HEK293 (cell line): Measurements from ENCODE around the gene POLR3A.
A peak's percentile ranks its signal among the peaks of the same experiment; 100 is the strongest.

Source experiments
- CTCF ChIA-PET: fragments of 350-600 bp; formaldehyde crosslinking; extraction: SDS; loops from one replicate; lab custom pipeline; 2021; ENCODE audit warnings: antibody characterized with exemption; lab: Yijun Ruan, JAX
- POLR2A ChIA-PET: fragments of 300-600 bp; formaldehyde crosslinking; extraction: SDS; loops from one replicate; lab custom pipeline; 2020; ENCODE audit warnings: antibody characterized with exemption, inconsistent platforms; lab: Yijun Ruan, JAX
- H3K27ac ChIP-seq: fragments of 200-500 bp; sonication (Bioruptor generic); 2 replicates; pipeline ENCODE4 v1.5.1; 2014; ENCODE audit warnings: low read depth, low read length, control low read depth, inconsistent platforms; ENCODE audit errors: extremely low read depth
- H3K36me3 ChIP-seq, 2 experiments: fragments of 200-500 bp in 1 of 2; sonication (Bioruptor generic) in 1 of 2; 1 replicate in 1 of 2; 2 replicates in 1 of 2; pipeline ENCODE4 v1.5.1; 2014 to 2017; ENCODE audit warnings: inconsistent platforms in 2 of 2, low read length in 2 of 2; ENCODE audit not compliant: control insufficient read depth in 2 of 2, insufficient read depth in 1 of 2
- H3K4me1 ChIP-seq: fragments of 200-500 bp; sonication (Bioruptor generic); 2 replicates; pipeline ENCODE4 v1.5.1; 2014; ENCODE audit warnings: mild to moderate bottlenecking, low read length, inconsistent platforms; ENCODE audit not compliant: control insufficient read depth, insufficient read depth
- H3K4me3 ChIP-seq: 2 replicates; pipeline ENCODE4 v1.5.1; 2011; ENCODE audit warnings: low read depth, mild to moderate bottlenecking, control low read depth, low read length, moderate library complexity
- H3K9me3 ChIP-seq: fragments of 200-500 bp; sonication (Bioruptor generic); 2 replicates; pipeline ENCODE4 v1.5.1; 2014; ENCODE audit warnings: low read depth, low read length, inconsistent platforms; ENCODE audit not compliant: control insufficient read depth, insufficient read depth
- EGR2 ChIP-seq: fragments of 450-650 bp; formaldehyde crosslinking; IDR thresholded peaks from 2 replicates; pipeline ENCODE4 v1.5.1; 2016; ENCODE audit warnings: low read depth, missing biosample characterization, missing genetic modification characterization
- GLI4 ChIP-seq: fragments of 450-650 bp; formaldehyde crosslinking; IDR thresholded peaks from 2 replicates; pipeline ENCODE4 v1.5.1; 2016; ENCODE audit warnings: missing biosample characterization, missing genetic modification characterization
- HOXA7 ChIP-seq: sonication (generic); formaldehyde crosslinking; IDR thresholded peaks from 2 replicates; pipeline ENCODE4 v1.8.1; 2022; ENCODE audit warnings: missing genetic modification reagents, borderline replicate concordance
- PRDM10 ChIP-seq: fragments of 450-650 bp; formaldehyde crosslinking; IDR thresholded peaks from 2 replicates; pipeline ENCODE4 v1.5.1; 2016; ENCODE audit warnings: missing biosample characterization, missing genetic modification characterization
- RBAK ChIP-seq: fragments of 450-650 bp; formaldehyde crosslinking; IDR thresholded peaks from 2 replicates; pipeline ENCODE4 v1.5.1; 2016; ENCODE audit warnings: missing biosample characterization, missing genetic modification characterization
- SCRT2 ChIP-seq: fragments of 450-650 bp; formaldehyde crosslinking; IDR thresholded peaks from 2 replicates; pipeline ENCODE4 v1.5.1; 2016; ENCODE audit warnings: missing biosample characterization, missing genetic modification characterization
- ZBTB20 ChIP-seq: fragments of 450-650 bp; formaldehyde crosslinking; IDR thresholded peaks from 2 replicates; pipeline ENCODE4 v1.5.1; 2016; ENCODE audit warnings: missing biosample characterization, missing genetic modification characterization
- ZFHX2 ChIP-seq: fragments of 450-650 bp; formaldehyde crosslinking; conservative IDR thresholded peaks from 2 replicates; pipeline ENCODE4 v1.5.1; 2016; ENCODE audit warnings: missing biosample characterization, missing genetic modification characterization
- ZFP3 ChIP-seq: fragments of 450-650 bp; formaldehyde crosslinking; IDR thresholded peaks from 2 replicates; pipeline ENCODE4 v1.5.1; 2016; ENCODE audit warnings: low read depth, missing biosample characterization, missing genetic modification characterization
- ZFP41 ChIP-seq: fragments of 450-650 bp; formaldehyde crosslinking; IDR thresholded peaks from 2 replicates; pipeline ENCODE4 v1.5.1; 2016; ENCODE audit warnings: missing biosample characterization, missing genetic modification characterization, borderline replicate concordance
- ZIC2 ChIP-seq: fragments of 450-650 bp; formaldehyde crosslinking; IDR thresholded peaks from 2 replicates; pipeline ENCODE4 v1.5.1; 2016; ENCODE audit warnings: missing biosample characterization, missing genetic modification characterization
- ZNF10 ChIP-seq: fragments of 450-650 bp; formaldehyde crosslinking; IDR thresholded peaks from 2 replicates; pipeline ENCODE4 v1.5.1; 2017; ENCODE audit warnings: missing biosample characterization, missing genetic modification characterization
- ZNF133 ChIP-seq: fragments of 450-650 bp; formaldehyde crosslinking; IDR thresholded peaks from 2 replicates; pipeline ENCODE4 v1.5.1; 2016; ENCODE audit warnings: missing biosample characterization, missing genetic modification characterization
- ZNF157 ChIP-seq: fragments of 450-650 bp; formaldehyde crosslinking; IDR thresholded peaks from 2 replicates; pipeline ENCODE4 v1.5.1; 2016; ENCODE audit warnings: missing biosample characterization, missing genetic modification characterization
- ZNF202 ChIP-seq: fragments of 450-650 bp; formaldehyde crosslinking; IDR thresholded peaks from 2 replicates; pipeline ENCODE4 v1.5.1; 2016; ENCODE audit warnings: missing biosample characterization, missing genetic modification characterization, borderline replicate concordance
- ZNF23 ChIP-seq: fragments of 450-650 bp; formaldehyde crosslinking; IDR thresholded peaks from 2 replicates; pipeline ENCODE4 v1.5.1; 2016; ENCODE audit warnings: missing biosample characterization, missing genetic modification characterization, borderline replicate concordance
- ZNF266 ChIP-seq: fragments of 450-650 bp; formaldehyde crosslinking; IDR thresholded peaks from 2 replicates; pipeline ENCODE4 v1.5.1; 2016; ENCODE audit warnings: missing biosample characterization, missing genetic modification characterization, low read depth
- ZNF37A ChIP-seq: fragments of 450-650 bp; IDR thresholded peaks from 2 replicates; pipeline ENCODE4 v1.5.1; 2018; ENCODE audit warnings: missing biosample characterization, missing genetic modification characterization
- ZNF398 ChIP-seq: fragments of 450-650 bp; formaldehyde crosslinking; IDR thresholded peaks from 2 replicates; pipeline ENCODE4 v1.5.1; 2017; ENCODE audit warnings: missing biosample characterization, missing genetic modification characterization
- ZNF660 ChIP-seq: fragments of 450-650 bp; IDR thresholded peaks from 2 replicates; pipeline ENCODE4 v1.5.1; 2018; ENCODE audit warnings: missing biosample characterization, mild to moderate bottlenecking, missing genetic modification characterization
- ZNF701 ChIP-seq: fragments of 450-650 bp; formaldehyde crosslinking; IDR thresholded peaks from 2 replicates; pipeline ENCODE4 v1.5.1; 2016; ENCODE audit warnings: missing biosample characterization, missing genetic modification characterization
- ZNF76 ChIP-seq: fragments of 450-650 bp; formaldehyde crosslinking; IDR thresholded peaks from 2 replicates; pipeline ENCODE4; 2016; ENCODE audit warnings: low read depth, missing biosample characterization, missing genetic modification characterization, borderline replicate concordance
- ZNF776 ChIP-seq: fragments of 450-650 bp; formaldehyde crosslinking; IDR thresholded peaks from 2 replicates; pipeline ENCODE4 v1.5.0; 2017; ENCODE audit warnings: missing biosample characterization, missing genetic modification characterization, borderline replicate concordance
- ZNF777 ChIP-seq: fragments of 450-650 bp; formaldehyde crosslinking; IDR thresholded peaks from 2 replicates; pipeline ENCODE4 v1.5.1; 2017; ENCODE audit warnings: missing biosample characterization, missing genetic modification characterization, borderline replicate concordance
- ZNF830 ChIP-seq: fragments of 450-650 bp; IDR thresholded peaks from 2 replicates; pipeline ENCODE4 v1.5.0; 2018; ENCODE audit warnings: missing biosample characterization, missing genetic modification characterization, low read depth, mild to moderate bottlenecking, moderate library complexity
- ZNF843 ChIP-seq: fragments of 450-650 bp; formaldehyde crosslinking; IDR thresholded peaks from 2 replicates; pipeline ENCODE4 v1.5.1; 2016; ENCODE audit warnings: missing biosample characterization, missing genetic modification characterization
- ZSCAN16 ChIP-seq: fragments of 450-650 bp; formaldehyde crosslinking; IDR thresholded peaks from 2 replicates; pipeline ENCODE4 v1.5.1; 2016; ENCODE audit warnings: missing biosample characterization, missing genetic modification characterization
- TF ChIP-seq, protein P1 (sequence below): fragments of 450-650 bp; formaldehyde crosslinking; conservative IDR thresholded peaks from 2 replicates; pipeline ENCODE4 v1.5.1; 2016; ENCODE audit warnings: low read depth, missing biosample characterization, missing genetic modification characterization

The POLR3A gene

DNA sequence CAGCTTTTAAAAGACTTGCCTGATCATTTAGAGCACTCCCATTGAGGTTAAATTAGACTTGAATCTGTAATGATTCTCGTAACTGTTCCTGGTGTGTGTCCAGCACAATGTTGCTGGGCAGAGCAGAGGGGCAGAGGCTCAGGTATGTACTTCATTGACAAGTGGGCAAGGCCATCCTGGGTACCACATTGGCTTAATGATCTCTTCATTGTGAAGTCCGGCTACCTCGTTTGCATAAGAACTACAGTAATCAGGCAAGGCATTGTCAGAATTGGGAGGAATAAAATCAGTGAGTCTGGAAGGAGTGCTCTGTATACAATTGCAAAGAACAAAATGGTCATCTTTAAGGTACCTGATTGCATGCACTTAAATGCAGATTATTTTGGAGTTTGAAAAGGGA, 10.4 kb upstream of the POLR3A start (continued):
- no peak for TF ChIP-seq ZNF23 (tag by site-specific recombination)
- TF ChIP-seq, protein P1, sequence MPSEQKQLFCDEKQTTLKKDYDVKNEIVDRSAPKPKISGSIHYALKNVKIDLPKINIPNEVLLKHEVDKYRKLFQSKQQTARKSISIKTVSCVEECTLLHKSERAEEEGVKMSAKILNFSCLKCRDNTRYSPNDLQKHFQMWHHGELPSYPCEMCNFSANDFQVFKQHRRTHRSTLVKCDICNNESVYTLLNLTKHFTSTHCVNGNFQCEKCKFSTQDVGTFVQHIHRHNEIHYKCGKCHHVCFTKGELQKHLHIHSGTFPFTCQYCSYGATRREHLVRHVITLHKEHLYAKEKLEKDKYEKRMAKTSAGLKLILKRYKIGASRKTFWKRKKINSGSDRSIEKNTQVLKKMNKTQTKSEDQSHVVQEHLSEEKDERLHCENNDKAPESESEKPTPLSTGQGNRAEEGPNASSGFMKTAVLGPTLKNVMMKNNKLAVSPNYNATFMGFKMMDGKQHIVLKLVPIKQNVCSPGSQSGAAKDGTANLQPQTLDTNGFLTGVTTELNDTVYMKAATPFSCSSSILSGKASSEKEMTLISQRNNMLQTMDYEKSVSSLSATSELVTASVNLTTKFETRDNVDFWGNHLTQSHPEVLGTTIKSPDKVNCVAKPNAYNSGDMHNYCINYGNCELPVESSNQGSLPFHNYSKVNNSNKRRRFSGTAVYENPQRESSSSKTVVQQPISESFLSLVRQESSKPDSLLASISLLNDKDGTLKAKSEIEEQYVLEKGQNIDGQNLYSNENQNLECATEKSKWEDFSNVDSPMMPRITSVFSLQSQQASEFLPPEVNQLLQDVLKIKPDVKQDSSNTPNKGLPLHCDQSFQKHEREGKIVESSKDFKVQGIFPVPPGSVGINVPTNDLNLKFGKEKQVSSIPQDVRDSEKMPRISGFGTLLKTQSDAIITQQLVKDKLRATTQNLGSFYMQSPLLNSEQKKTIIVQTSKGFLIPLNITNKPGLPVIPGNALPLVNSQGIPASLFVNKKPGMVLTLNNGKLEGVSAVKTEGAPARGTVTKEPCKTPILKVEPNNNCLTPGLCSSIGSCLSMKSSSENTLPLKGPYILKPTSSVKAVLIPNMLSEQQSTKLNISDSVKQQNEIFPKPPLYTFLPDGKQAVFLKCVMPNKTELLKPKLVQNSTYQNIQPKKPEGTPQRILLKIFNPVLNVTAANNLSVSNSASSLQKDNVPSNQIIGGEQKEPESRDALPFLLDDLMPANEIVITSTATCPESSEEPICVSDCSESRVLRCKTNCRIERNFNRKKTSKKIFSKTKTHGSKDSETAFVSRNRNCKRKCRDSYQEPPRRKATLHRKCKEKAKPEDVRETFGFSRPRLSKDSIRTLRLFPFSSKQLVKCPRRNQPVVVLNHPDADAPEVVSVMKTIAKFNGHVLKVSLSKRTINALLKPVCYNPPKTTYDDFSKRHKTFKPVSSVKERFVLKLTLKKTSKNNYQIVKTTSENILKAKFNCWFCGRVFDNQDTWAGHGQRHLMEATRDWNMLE (tag by site-specific recombination), result no peak
- TF ChIP-seq ZNF776 (tag by site-specific recombination), result no peak
- no peak for TF ChIP-seq ZFP41 (tag by site-specific recombination)
- no peak for TF ChIP-seq ZNF398 (tag by site-specific recombination)
- TF ChIP-seq ZIC2 (tag by site-specific recombination), result no peak
- TF ChIP-seq ZNF37A (tag by site-specific recombination), result no peak
- TF ChIP-seq ZSCAN16 (tag by site-specific recombination), result no peak
- no peak for TF ChIP-seq ZNF777 (tag by site-specific recombination)
- TF ChIP-seq ZFP3, result no peak

DNA sequence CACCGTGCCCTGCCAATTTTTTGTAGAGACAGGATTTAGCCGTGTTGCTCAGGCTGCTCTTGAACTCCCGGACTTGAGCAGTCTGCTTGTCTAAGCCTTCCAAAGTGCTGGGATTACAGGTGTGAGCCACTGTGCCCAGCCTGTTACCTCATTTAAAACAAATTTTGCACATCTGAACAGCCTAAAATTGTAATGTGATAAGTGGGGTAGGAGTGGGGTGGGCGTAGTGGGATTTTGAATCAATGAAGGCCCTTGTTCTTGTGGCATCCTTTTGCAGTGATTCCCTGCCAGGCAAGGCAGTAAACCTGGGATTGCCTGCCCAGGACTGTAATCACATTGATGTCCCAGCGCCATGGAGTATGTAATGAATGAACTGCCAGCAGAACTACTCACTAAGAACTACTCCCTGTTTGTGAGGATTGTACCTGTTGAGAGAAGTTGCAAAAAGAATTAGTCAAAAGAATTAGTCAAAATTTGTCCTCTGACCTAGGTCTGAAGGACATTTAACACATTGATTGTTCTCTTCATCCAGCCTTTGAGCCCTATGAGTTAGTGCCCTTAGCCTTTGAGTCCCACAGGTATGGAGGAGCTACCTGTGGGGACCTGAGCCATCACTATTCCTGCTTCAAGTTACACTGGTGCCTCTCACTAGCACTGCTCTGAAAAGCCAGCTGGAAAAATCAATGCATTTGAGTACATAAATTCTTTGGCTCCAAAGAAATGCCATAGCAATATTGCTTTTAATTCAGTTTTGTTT, 9.7 kb upstream of the POLR3A start:
- Histone ChIP-seq H3K4me1 (peaks cover 10% of the 10 kb centered on the region; the same call in 1 of the 2 replicates), H3K9me3 (no peaks in the 10 kb centered on the region), H3K27ac (no peak overlapping the region), H3K4me3 (no peak overlapping the region), H3K36me3 (peaks cover 38 to 95% of the 10 kb centered on the region in 2 experiments)
- ChIA-PET POLR2A (no interaction called here), CTCF (no interaction called here)
- TF ChIP-seq ZNF157 (no peak), ZNF10 (tag by site-specific recombination) (no peak), ZNF843 (tag by site-specific recombination) (no peak), PRDM10 (tag by site-specific recombination) (no peak), ZNF76 (no peak), ZNF202 (tag by site-specific recombination) (no peak), ZNF701 (tag by site-specific recombination) (no peak), ZBTB20 (tag by site-specific recombination) (no peak), ZFHX2 (tag by site-specific recombination) (peak; percentile 74), RBAK (no peak), GLI4 (tag by site-specific recombination) (no peak), ZNF133 (tag by site-specific recombination) (no peak), ZNF830 (tag by site-specific recombination) (no peak), SCRT2 (tag by site-specific recombination) (peak; percentile 73), ZNF660 (0 out of 2 replicates have a peak, but pooled peaks have one; percentile 29), EGR2 (peak; percentile 74), ZNF266 (no peak), HOXA7 (no peak)
